ENCODE data around the gene CCDC134. TPM values are rescaled to one million over a fixed set of nuclear protein-coding genes. Genes with fewer than 3 reads are reported as not detected.
"Not testable (repeated sequence)": the region's sequence is repeated elsewhere in the genome, so short reads cannot be mapped to it uniquely, and the experiment has no call there.

CCDC134 gene
- total RNA-seq, 1 experiment from 2014 or later = 14.0 TPM

DNA sequence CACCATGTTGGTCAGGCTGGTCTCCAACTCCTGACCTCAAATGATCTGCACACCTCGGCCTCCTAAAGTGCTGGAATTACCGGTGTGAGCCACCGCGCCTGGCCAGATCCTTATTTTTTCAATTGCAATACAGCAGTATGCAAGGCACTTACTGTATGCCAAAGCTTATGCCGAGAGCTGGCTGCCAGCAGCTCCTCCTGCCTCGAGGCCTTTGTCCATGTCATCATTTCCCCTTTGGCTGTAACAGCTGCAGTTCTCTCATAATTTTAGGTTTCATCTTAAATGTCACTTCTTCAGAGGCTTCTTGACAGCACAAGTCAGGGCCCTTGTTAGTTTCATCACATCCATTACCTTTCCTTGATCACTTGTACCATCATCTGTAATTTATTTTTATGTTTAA lies 30.9 kb downstream of the CCDC134 start:
- Histone ChIP-seq H3K4me3 (no peak overlapping the region), H3K36me3 (peaks cover 18% of the 10 kb centered on the region), H3K27me3 (no peaks in the 10 kb centered on the region), H3K9me3 (no peaks in the 10 kb centered on the region)
- peak; percentile 57 for DNase-seq

DNA sequence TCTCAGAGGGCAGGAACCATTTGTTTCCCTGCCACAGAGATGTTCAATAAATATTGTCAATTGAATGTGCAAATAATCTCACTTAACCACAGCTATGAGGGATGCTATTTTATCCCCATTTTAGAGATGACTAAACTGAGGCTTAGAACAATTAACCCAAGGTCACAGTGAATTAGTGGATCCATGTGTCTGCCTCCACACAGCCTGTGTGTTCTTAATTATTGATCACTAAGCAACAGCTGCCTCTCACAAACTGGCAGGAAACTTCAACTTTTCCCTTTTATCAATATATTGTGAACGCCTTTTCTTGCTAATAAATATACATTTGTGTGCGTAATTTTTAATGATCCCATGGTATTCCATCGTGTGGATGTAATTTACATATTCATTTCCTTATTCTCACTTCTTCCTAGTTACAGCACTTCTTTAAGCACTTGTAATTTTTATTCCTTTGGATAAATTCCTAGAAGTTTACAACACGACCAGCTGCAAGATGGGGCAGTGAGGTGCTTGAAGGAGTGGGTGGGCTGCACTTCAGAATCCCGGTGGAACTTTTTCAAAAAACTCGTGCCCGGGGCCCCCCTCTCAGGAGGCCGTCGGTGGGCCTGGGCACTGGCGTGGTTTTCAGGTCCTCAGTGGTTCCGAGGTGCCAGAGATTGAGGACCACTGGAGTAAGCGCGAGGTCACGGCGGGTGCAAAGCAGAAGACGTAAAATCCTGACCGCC lies 31.5 kb downstream of the CCDC134 start:
- H3K36me3 ChIP-seq = peaks cover 24% of the 10 kb centered on the region
- H3K27me3 ChIP-seq = no peaks in the 10 kb centered on the region
- no peak for DNase-seq
- H3K4me3 ChIP-seq = peak overlapping the region; percentile 72
- H3K9me3 ChIP-seq = no peaks in the 10 kb centered on the region

DNA sequence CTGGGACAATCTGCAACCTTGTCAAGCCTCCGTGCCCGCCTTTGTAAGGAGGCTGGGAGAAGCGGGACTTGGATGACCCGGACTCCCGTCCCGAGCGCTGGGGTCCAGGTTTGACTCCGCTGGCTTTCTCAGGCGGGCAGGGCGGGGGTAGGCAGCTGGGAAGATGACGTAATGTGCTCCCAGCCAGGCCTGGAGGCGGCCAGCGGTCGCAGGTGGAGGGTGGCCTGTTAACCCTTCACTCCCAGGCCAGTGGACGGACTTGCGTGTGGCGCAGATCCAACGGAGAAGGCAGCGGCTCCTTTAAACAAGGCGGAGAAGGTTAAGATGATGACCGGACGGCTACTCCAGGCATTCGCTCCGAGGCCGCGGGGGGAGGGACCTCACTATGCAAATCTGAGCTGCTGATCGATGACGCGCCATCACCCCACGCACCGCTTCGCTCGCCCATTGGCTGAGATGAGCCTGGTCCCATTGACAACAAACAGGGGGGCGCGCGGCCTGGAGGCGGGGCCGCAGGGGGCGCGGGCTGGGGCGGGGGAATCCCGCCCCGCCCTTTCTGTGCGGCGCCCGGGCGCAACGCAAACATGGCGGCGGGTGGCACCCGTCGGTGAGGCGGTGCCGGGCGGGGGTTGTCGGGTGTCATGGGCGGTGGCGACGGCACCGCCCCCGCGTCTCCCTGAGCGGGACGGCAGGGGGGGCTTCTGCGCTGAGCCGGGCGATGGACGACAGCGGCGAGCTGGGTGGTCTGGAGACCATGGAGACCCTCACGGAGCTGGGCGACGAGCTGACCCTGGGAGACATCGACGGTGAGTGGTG lies 32.3 kb downstream of the CCDC134 start, which contains the start of gene SREBF2:
TSS of gene SREBF2 (plus strand) at position 553 of the 816 bp plus-strand sequence. CDS start at position 719, 166 bp downstream.
- Histone ChIP-seq H3K4me3 (peak within 1 kb of the TSS; percentile 72), H3K9me3 (no peaks in the 10 kb centered on the region), H3K36me3 (peaks cover 25% of the 10 kb centered on the region), H3K27me3 (no peaks in the 10 kb centered on the region)
- DNase-seq = peak; percentile 99

- Histone ChIP-seq H3K4me3 (peak overlapping the region; percentile 72), H3K9me3 (no peaks in the 10 kb centered on the region), H3K27me3 (no peaks in the 10 kb centered on the region), H3K36me3 (peaks cover 29% of the 10 kb centered on the region)
- peak; percentile 34 for DNase-seq
These were observed 33.0 kb downstream of the CCDC134 start for GRCh38 chr22:41833369-41834004.

- H3K4me3 ChIP-seq = peak overlapping the region; percentile 72
- H3K27me3 ChIP-seq = no peaks in the 10 kb centered on the region
- H3K9me3 ChIP-seq = no peaks in the 10 kb centered on the region
- no peak for DNase-seq
- peaks cover 35% of the 10 kb centered on the region for H3K36me3 ChIP-seq
These were observed 33.8 kb downstream of the CCDC134 start for GRCh38 chr22:41834005-41834944.

DNA sequence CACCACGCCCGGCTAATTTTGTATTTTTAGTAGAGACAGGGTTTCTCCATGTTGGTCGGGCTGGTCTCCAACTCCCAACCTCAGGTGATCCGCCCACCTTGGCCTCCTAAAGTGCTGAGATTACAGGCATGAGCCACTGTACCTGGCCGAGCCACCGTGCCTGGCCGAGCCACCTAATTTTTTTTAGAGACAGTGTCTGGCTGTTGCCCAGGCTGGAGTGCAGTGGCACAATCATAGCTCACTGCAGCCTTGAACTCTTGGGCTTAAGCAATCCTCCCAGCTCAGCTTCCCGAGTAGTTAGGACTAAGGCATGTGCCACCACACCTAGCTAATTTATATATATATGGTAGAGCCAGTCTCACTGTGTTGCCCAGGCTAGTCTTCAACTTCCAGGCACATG lies 35.0 kb downstream of the CCDC134 start:
- H3K27me3 ChIP-seq, H3K4me3 ChIP-seq, H3K9me3 ChIP-seq, DNase-seq: not testable (repeated sequence)
- H3K36me3 ChIP-seq = peaks cover 36% of the 10 kb centered on the region

- no peak overlapping the region for H3K4me3 ChIP-seq
- H3K9me3 ChIP-seq = no peaks in the 10 kb centered on the region
- peaks cover 41% of the 10 kb centered on the region for H3K36me3 ChIP-seq
- H3K27me3 ChIP-seq = no peaks in the 10 kb centered on the region
- no peak for DNase-seq
These were observed 36.1 kb downstream of the CCDC134 start for GRCh38 chr22:41836551-41836950.

GRCh38 chr22:41838842-41839618 lies 38.6 kb downstream of the CCDC134 start:
- H3K36me3 ChIP-seq = peaks cover 52% of the 10 kb centered on the region
- H3K27me3 ChIP-seq = no peaks in the 10 kb centered on the region
- no peaks in the 10 kb centered on the region for H3K9me3 ChIP-seq
- DNase-seq = no peak
- no peak overlapping the region for H3K4me3 ChIP-seq

GRCh38 chr22:41840216-41840615 lies 39.7 kb downstream of the CCDC134 start:
- Histone ChIP-seq H3K36me3 (peaks cover 45% of the 10 kb centered on the region), H3K4me3 (no peak overlapping the region), H3K27me3 (no peaks in the 10 kb centered on the region), H3K9me3 (no peaks in the 10 kb centered on the region)
- no peak for DNase-seq

DNA sequence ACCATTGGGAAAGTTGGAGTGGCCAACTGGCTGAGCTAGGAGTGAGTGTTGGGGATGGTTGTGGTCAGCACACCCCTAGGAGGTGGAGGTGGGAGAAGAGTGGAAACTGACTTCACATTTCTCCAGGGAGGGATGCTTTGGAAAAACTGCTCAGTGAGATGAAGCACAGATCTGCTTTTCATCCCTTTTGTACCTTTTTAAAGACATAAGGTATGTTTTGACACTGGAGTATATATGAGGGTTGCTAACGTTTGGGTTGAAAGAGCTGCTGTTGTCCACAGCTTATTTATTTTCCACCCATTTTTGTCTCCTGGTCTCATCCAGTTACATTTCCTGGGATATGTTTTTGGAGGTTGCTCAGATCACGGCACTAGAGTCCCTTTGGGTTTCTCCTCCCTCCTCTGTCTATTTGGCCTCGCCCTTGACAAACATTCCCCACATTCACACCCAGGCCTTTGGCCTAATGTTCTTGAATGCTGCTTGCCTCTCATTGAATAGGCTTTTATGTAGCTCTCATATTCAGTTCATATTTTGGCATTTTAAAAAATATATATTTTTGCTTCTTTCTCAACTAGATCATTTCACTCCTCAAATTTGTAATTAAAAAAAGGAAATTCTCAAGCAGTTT lies 40.7 kb downstream of the CCDC134 start:
- Histone ChIP-seq H3K9me3 (no peaks in the 10 kb centered on the region), H3K36me3 (peaks cover 36% of the 10 kb centered on the region), H3K4me3 (no peak overlapping the region), H3K27me3 (no peaks in the 10 kb centered on the region)
- DNase-seq = no peak

DNA sequence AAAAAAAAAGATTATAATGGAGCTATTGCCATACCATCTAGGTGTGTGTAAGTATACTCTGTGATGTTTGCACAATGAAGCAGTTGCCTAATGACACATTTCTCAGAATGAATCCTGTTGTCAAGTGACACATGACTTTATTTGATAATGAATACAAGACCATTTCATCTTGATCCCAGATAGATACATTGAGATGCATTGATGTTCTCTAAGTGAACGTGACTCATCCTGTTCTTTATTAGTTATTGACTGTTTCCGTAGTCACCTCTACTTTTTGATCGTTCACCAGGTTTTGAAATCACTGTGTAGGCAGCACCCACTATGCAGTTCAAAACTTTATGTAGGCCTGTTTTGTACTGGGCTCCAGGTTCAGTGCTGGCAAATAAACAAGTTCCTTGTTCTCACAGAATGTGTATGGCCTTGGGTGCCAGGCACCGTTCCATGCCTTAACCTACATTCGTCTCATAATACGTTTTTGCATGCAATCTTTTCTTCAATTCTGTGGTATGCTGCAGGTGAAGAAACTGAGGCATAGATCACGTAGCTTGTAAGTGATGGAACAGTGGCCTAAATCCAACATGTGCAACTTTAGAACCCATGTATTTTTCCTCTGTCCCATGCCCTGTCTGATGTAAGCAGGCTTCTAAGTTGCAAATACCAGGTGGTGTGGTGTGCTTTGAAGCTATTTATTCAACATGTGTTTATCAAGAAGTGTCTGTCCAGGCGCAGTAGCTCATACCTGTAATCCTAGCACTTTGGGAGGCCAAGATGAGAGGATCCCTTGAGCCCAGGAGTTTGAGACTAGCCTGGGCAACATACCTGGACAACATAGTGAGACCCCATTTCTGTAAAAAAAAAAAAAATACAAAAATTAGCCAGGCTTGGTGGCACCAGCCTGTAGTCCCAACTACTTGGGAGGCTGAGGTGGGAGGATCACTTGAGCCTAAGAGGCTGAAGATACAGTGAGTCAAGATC lies 42.8 kb downstream of the CCDC134 start:
- no peaks in the 10 kb centered on the region for H3K27me3 ChIP-seq
- no peak overlapping the region for H3K4me3 ChIP-seq
- no peaks in the 10 kb centered on the region for H3K9me3 ChIP-seq
- H3K36me3 ChIP-seq = peaks cover 25% of the 10 kb centered on the region
- no peak for DNase-seq

- no peaks in the 10 kb centered on the region for H3K27me3 ChIP-seq
- H3K36me3 ChIP-seq = peaks cover 20% of the 10 kb centered on the region
- no peaks in the 10 kb centered on the region for H3K9me3 ChIP-seq
- H3K4me3 ChIP-seq = no peak overlapping the region
- no peak for DNase-seq
These were observed 43.6 kb downstream of the CCDC134 start for GRCh38 chr22:41844036-41844435.

DNA sequence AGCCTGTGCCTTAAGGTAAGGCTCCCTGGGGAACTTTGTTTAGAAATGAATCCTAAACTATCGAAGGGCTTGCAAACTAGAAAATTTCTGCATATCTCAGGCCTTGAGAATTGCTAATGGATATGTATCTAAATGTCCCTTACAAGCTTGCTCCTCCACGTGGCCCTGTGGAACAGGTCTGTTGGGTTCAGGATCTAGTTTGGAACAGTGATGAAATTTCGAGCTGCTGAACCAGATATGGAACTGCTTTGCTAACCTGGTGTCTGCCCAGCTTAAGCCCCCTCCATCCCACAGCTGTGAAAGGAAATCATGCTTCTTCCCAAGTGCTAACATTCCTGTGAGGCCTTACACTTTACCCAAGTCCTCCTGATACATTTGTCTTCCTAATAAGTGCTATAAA lies 44.0 kb downstream of the CCDC134 start:
- Histone ChIP-seq H3K27me3 (no peaks in the 10 kb centered on the region), H3K36me3 (peaks cover 19% of the 10 kb centered on the region), H3K9me3 (no peaks in the 10 kb centered on the region), H3K4me3 (no peak overlapping the region)
- no peak for DNase-seq
